OCI-LY7 (cell line): ENCODE measurements around the gene CNDP2. TPM values are rescaled to one million over a fixed set of nuclear protein-coding genes. Genes with fewer than 3 reads are reported as not detected.

Source experiments
- BruUV-seq: library from RNA; stranded (reverse); fragments of 400-500 nt; replicated peaks from 2 replicates; lab custom pipeline; 2021; lab: Mats Ljungman, UMichigan
- CTCF ChIA-PET: fragments of 300-600 bp; sonication (Branson Sonifier 250); formaldehyde crosslinking; loops from one replicate; lab custom pipeline; 2022; ENCODE audit warnings: antibody characterized with exemption; ENCODE audit not compliant: unreplicated experiment; lab: Charles Lee
- POLR2A ChIA-PET: fragments of 300-600 bp; sonication (Branson Sonifier 250); formaldehyde crosslinking; loops from one replicate; lab custom pipeline; 2022; ENCODE audit warnings: antibody characterized with exemption; lab: Charles Lee
- DNase-seq: peaks from one replicate; pipeline ENCODE4 v3.0.0-alpha.2; 2015; ENCODE audit warnings: low spot score
- H2AFZ ChIP-seq: fragments of 200-600 bp; sonication (generic), shearing (Covaris generic); 2 replicates; pipeline ENCODE4 v1.6.1; 2014; ENCODE audit warnings: mild to moderate bottlenecking, antibody characterized with exemption, low read length, moderate library complexity
- H3K27ac ChIP-seq: fragments of 200-600 bp; sonication (generic); 2 replicates; pipeline ENCODE4 v1.5.1; 2014; ENCODE audit warnings: mixed run types, low read depth, mild to moderate bottlenecking, moderate library complexity, low read length, inconsistent platforms; ENCODE audit not compliant: poor library complexity, severe bottlenecking
- H3K36me3 ChIP-seq: fragments of 200-600 bp; sonication (generic); 2 replicates; pipeline ENCODE4 v1.6.1; 2014; ENCODE audit warnings: mild to moderate bottlenecking, antibody characterized with exemption, low read length, moderate library complexity, mixed read lengths; ENCODE audit not compliant: insufficient read depth
- H3K4me1 ChIP-seq: fragments of 200-600 bp; sonication (generic); 2 replicates; pipeline ENCODE4 v1.5.1; 2014; ENCODE audit warnings: mild to moderate bottlenecking, low read length; ENCODE audit not compliant: insufficient read depth, poor library complexity, severe bottlenecking
- H3K4me2 ChIP-seq: fragments of 200-600 bp; sonication (generic); 2 replicates; pipeline ENCODE4 v1.6.1; 2014; ENCODE audit warnings: mild to moderate bottlenecking, low read length
- H3K4me3 ChIP-seq: fragments of 200-600 bp; sonication (generic); 2 replicates; pipeline ENCODE4 v1.5.1; 2014; ENCODE audit warnings: mild to moderate bottlenecking, low read depth, low read length; ENCODE audit not compliant: poor library complexity, severe bottlenecking
- H3K79me2 ChIP-seq: fragments of 200-600 bp; sonication (generic); 2 replicates; pipeline ENCODE4 v1.6.1; 2016; ENCODE audit warnings: low read depth, mild to moderate bottlenecking, low read length, moderate library complexity, mixed read lengths; ENCODE audit not compliant: insufficient read depth
- H3K9me2 ChIP-seq: fragments of 200-600 bp; sonication (generic); 2 replicates; pipeline ENCODE4 v1.6.1; 2016; ENCODE audit warnings: mild to moderate bottlenecking, low read length, mixed read lengths; ENCODE audit not compliant: insufficient read depth
- H3K9me3 ChIP-seq: fragments of 200-600 bp; sonication (generic); 2 replicates; pipeline ENCODE4 v1.6.1; 2014; ENCODE audit warnings: mild to moderate bottlenecking, mixed run types, low read length, mixed read lengths
- H4K20me1 ChIP-seq: fragments of 200-600 bp; sonication (generic); 2 replicates; pipeline ENCODE4 v1.6.1; 2014; ENCODE audit warnings: mild to moderate bottlenecking, antibody characterized with exemption, low read length, moderate library complexity, mixed read lengths; ENCODE audit not compliant: insufficient read depth
- CTCF ChIP-seq: fragments of 200-600 bp; sonication (generic); conservative IDR thresholded peaks from 2 replicates; pipeline ENCODE4 v1.5.1; 2014; ENCODE audit warnings: mild to moderate bottlenecking, antibody characterized with exemption, low read length, moderate library complexity, mixed read lengths
- EZH2phosphoT487 ChIP-seq: fragments of 200-600 bp; sonication (generic); IDR thresholded peaks from 2 replicates; pipeline ENCODE4 v1.6.1; 2018; ENCODE audit warnings: low read depth, borderline replicate concordance, mild to moderate bottlenecking, mixed run types, antibody characterized with exemption, low read length, moderate library complexity, mixed read lengths
- intact Hi-C: fragments of 100-400 bp; cut with micrococcal nuclease; formaldehyde crosslinking; loops from one replicate; pipeline ENCODE4 v1.10.0; 2022; ENCODE audit not compliant: unreplicated experiment
- total RNA-seq, 2 experiments: library from RNA; depleted of rRNA in 1 of 2; stranded (reverse); fragments of >200 nt in 1 of 2; shearing (Covaris generic) in 1 of 2; gene quantifications; 2 replicates each; pipeline ENCODE4 v1.2.3, GENCODE V29; 2014 to 2022

Gene CNDP2
- total RNA-seq, 2 experiments from 2014 or later: 28.5 to 94.8 TPM

DNA sequence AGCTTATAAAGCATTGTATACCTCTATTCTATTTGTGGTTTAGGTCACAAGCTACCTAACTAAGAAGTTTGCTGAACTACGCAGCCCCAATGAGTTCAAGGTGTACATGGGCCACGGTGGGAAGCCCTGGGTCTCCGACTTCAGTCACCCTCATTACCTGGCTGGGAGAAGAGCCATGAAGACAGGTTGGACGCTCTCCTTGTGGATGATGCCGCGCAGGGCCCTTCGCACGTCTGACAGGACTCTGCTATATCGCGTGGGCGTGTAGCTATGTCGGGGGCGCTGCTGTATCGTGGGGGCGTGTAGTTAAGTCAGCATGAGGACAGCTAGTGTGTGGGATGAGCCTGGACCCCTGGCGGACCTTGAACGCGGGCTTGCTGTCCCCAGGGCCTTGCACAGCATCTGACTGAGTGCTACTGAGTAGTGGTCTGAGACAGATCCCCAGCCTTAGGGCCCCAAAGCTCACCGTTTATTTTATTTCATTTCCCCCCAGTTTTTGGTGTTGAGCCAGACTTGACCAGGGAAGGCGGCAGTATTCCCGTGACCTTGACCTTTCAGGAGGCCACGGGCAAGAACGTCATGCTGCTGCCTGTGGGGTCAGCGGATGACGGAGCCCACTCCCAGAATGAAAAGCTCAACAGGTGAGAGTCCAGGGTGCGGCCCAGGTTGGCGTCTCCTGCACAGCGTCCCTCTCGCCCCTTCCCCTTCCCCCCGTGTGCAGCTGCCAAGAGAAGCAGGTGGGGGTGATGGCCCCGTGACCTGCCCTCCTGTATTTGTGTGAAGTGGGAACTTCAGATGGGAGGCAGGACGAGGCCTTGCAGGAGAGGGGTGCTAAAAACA, 22.5 kb downstream of the CNDP2 start:
- no peaks in the 10 kb centered on the region for H4K20me1 ChIP-seq
- CTCF ChIA-PET: no interaction called here

DNA sequence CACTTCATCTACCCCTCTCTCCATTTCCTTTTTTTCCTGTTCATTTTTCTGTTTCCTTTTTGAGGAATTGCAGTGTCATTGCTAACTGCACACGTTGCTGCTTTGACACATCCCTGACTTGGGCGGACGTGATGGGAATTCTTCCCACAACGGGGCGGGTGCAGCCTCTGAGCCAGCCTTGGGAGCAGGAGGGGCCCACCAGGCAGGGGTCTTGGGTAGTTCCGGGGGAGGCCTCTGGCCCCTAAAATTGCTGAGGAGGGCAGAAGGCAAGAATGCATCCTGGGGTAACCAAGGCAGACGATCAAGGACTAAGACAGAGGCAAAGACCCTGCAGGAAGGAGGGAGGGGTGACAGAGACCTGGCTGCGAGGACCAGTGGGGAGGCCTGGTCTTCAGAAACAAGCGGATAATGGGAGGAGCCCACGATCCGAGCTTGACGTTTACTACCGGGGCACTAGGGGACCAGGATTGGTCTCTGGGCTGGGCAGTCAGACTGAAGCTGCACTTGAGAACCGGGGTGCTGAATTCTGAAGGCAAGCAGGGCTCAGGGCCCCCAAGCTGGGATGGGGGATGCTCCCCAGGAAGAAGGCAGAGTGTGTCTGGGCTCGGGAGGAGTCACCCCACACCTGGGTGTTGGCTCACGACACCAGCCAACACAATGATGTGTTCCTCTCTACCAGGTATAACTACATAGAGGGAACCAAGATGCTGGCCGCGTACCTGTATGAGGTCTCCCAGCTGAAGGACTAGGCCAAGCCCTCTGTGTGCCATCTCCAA, 23.3 kb downstream of the CNDP2 start:
- no peaks in the 10 kb centered on the region for H3K79me2 ChIP-seq
- H3K4me1 ChIP-seq: no peaks in the 10 kb centered on the region
- no peak for DNase-seq
- peaks cover 29% of the 10 kb centered on the region; the same call in 1 of the 2 replicates for H3K36me3 ChIP-seq
- no peaks in the 10 kb centered on the region for H3K9me3 ChIP-seq
- CTCF ChIA-PET: no interaction called here
- H4K20me1 ChIP-seq: no peaks in the 10 kb centered on the region
- H2AFZ ChIP-seq: no peak overlapping the region
- H3K27ac ChIP-seq: no peak overlapping the region
- no peak for TF ChIP-seq CTCF
- no peak for TF ChIP-seq EZH2phosphoT487
- intact Hi-C loops: no loop called here
- no peak overlapping the region for H3K4me3 ChIP-seq
- POLR2A ChIA-PET: no interaction called here
- BruUV-seq: no TSS peak
- no peak overlapping the region for H3K4me2 ChIP-seq
- no peaks in the 10 kb centered on the region for H3K9me2 ChIP-seq

More for the DNA sequence above, 22.5 kb downstream of the CNDP2 start:
- Histone ChIP-seq H3K36me3 (peaks cover 29% of the 10 kb centered on the region; the same call in 1 of the 2 replicates), H3K79me2 (no peaks in the 10 kb centered on the region), H2AFZ (no peak overlapping the region), H3K9me3 (no peaks in the 10 kb centered on the region), H3K4me1 (no peaks in the 10 kb centered on the region), H3K4me2 (no peak overlapping the region), H3K27ac (no peak overlapping the region), H3K9me2 (no peaks in the 10 kb centered on the region), H3K4me3 (no peak overlapping the region)
- POLR2A ChIA-PET: no interaction called here
- no peak for DNase-seq
- intact Hi-C loops: no loop called here
- TF ChIP-seq CTCF: no peak
- TF ChIP-seq EZH2phosphoT487: no peak
- BruUV-seq: no TSS peak
